Naive thymus-derived CD4-positive, alpha-beta T cell (primary cell): Measurements from ENCODE around the gene PTPRM. TPM values are rescaled to one million over a fixed set of nuclear protein-coding genes. Genes with fewer than 3 reads are reported as not detected.

Experiments
- ATAC-seq: fragments of 150-1000 bp; cut with Tn5 transposase; 2 replicates; pipeline ENCODE4 v1.10.0; 2021; ENCODE audit warnings: mild to moderate bottlenecking, moderate library complexity
- CTCF ChIA-PET: fragments of 350-600 bp; sonication (Branson Sonifier 250); formaldehyde crosslinking; loops from one replicate; lab custom pipeline; 2021; ENCODE audit warnings: antibody characterized with exemption; lab: Charles Lee
- POLR2A ChIA-PET: fragments of 350-600 bp; sonication (Branson Sonifier 250); formaldehyde crosslinking; loops from one replicate; lab custom pipeline; 2021; ENCODE audit warnings: antibody characterized with exemption, inconsistent platforms; lab: Charles Lee
- DNase-seq, 9 donors: peaks; one replicate each; pipeline versions ENCODE4 v3.0.0 to v3.0.0-alpha.2; 2020 to 2022; ENCODE audit warnings: mixed read lengths in 1 of 9
- H3K27ac ChIP-seq: one replicate; pipeline ENCODE4 v1.7.0; 2013; ENCODE audit warnings: mild to moderate bottlenecking, low read depth, low read length, moderate library complexity
- H3K27me3 ChIP-seq, 2 donors: one replicate each; pipeline ENCODE4 v1.7.0; 2013; ENCODE audit warnings: low read length in 2 of 2, mild to moderate bottlenecking in 2 of 2, moderate library complexity in 2 of 2; ENCODE audit not compliant: control insufficient read depth in 2 of 2, insufficient read depth in 2 of 2
- H3K36me3 ChIP-seq, 3 experiments: 1 replicate in 2 of 3; 2 replicates in 1 of 3; pipeline ENCODE4 v1.7.0; 2013; ENCODE audit warnings: low read length in 3 of 3, mild to moderate bottlenecking in 3 of 3, moderate library complexity in 1 of 3; ENCODE audit not compliant: insufficient read depth in 3 of 3, control insufficient read depth in 2 of 3
- H3K4me1 ChIP-seq, 2 donors: one replicate each; pipeline ENCODE4 v1.7.0; 2013; ENCODE audit warnings: low read length in 2 of 2, mild to moderate bottlenecking in 2 of 2, moderate library complexity in 1 of 2; ENCODE audit not compliant: control insufficient read depth in 2 of 2, insufficient read depth in 2 of 2
- H3K4me3 ChIP-seq: 2 replicates; pipeline ENCODE4 v1.7.0; 2013; ENCODE audit warnings: mild to moderate bottlenecking, low read length
- H3K9me3 ChIP-seq, 3 experiments: 1 replicate in 2 of 3; 2 replicates in 1 of 3; pipeline ENCODE4 v1.7.0; 2013; ENCODE audit warnings: low read length in 3 of 3; ENCODE audit not compliant: control insufficient read depth in 2 of 3
- H3K27ac Mint-ChIP-seq, 9 donors: one replicate each; pipeline ENCODE4 v1.8.0; 2020 to 2022; ENCODE audit warnings: mixed read lengths in 9 of 9, mild to moderate bottlenecking in 8 of 9, moderate library complexity in 5 of 9, inconsistent platforms in 2 of 9
- H3K27me3 Mint-ChIP-seq, 5 donors: one replicate each; pipeline ENCODE4 v1.8.0; 2021 to 2022; ENCODE audit warnings: mixed read lengths in 5 of 5, mild to moderate bottlenecking in 1 of 5
- H3K36me3 Mint-ChIP-seq, 5 donors: one replicate each; pipeline ENCODE4 v1.8.0; 2020 to 2022; ENCODE audit warnings: mixed read lengths in 5 of 5, mild to moderate bottlenecking in 3 of 5, inconsistent platforms in 1 of 5
- H3K4me1 Mint-ChIP-seq, 7 donors: one replicate each; pipeline ENCODE4 v1.8.0; 2020 to 2022; ENCODE audit warnings: mixed read lengths in 7 of 7, mild to moderate bottlenecking in 3 of 7, inconsistent platforms in 1 of 7
- H3K4me3 Mint-ChIP-seq, 10 donors: one replicate each; pipeline ENCODE4 v1.8.0; 2020 to 2022; ENCODE audit warnings: mild to moderate bottlenecking in 10 of 10, mixed read lengths in 10 of 10, moderate library complexity in 6 of 10, inconsistent platforms in 2 of 10
- H3K9me3 Mint-ChIP-seq, 11 donors: one replicate each; pipeline ENCODE4 v1.8.0; 2020 to 2022; ENCODE audit warnings: mixed read lengths in 11 of 11, mild to moderate bottlenecking in 4 of 11, inconsistent platforms in 1 of 11, moderate library complexity in 1 of 11
- intact Hi-C, 2 donors: fragments of 100-400 bp; cut with micrococcal nuclease; formaldehyde crosslinking; loops; one replicate each; pipeline ENCODE4 v1.15.1; 2023
- polyA plus RNA-seq, 2 donors: library from polyadenylated mRNA; unstranded; fragments of 300-500 nt; fragmentation: Illumina TruSeq; gene quantifications; one replicate each; pipeline ENCODE4 v1.2.3, GENCODE V29; 2021
- total RNA-seq, 6 experiments: library from RNA in 5 of 6; stranded (reverse) in 5 of 6; gene quantifications; 1 replicate in 5 of 6; 2 replicates in 1 of 6; pipeline ENCODE4 v1.2.3 and lab custom pipeline; 2021 to 2026

Gene PTPRM
- total and polyA plus RNA-seq, 7 experiments from 2014 or later, result 3.8 to 21.2 (median 8.4) TPM

DNA sequence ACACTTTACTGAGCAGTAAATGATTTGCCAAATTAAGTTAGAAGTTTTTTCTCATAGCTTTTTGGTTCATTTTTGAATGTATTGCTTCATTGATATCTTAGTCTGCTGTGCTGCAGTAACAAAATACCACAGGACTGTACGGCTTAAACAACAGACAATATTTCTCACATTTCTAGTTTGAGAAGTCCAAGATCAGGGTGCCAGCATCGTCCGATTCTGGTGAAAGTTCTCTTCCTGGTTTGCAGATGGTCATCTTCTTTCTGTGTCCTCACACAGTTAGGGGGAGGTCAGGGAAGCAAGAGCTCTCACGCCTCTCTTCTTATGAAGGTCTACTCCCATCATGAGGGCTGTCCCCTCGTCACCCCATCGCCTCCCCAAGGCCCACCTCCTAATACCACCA is 325.4 kb downstream of the PTPRM start:
- H3K27ac ChIP-seq, result no peak overlapping the region
- H3K9me3 ChIP-seq, result no peaks in the 10 kb centered on the region
- ATAC-seq (no peak), DNase-seq (no peak)
- Mint-ChIP-seq H3K27ac (no peak overlapping the region), H3K4me3 (no peak overlapping the region), H3K4me1 (no peaks in the 10 kb centered on the region), H3K27me3 (no peaks in the 10 kb centered on the region), H3K36me3 (no peaks in the 10 kb centered on the region), H3K9me3 (peaks cover 0 to 3% (median 0%) of the 10 kb centered on the region in 11 donors)
- H3K27me3 ChIP-seq, result no peaks in the 10 kb centered on the region
- intact Hi-C loops, result no loop called here
- H3K4me3 ChIP-seq, result no peak overlapping the region
- no peaks in the 10 kb centered on the region for H3K36me3 ChIP-seq
- H3K4me1 ChIP-seq, result no peaks in the 10 kb centered on the region
- ChIA-PET CTCF (no interaction called here), POLR2A (no interaction called here)

DNA sequence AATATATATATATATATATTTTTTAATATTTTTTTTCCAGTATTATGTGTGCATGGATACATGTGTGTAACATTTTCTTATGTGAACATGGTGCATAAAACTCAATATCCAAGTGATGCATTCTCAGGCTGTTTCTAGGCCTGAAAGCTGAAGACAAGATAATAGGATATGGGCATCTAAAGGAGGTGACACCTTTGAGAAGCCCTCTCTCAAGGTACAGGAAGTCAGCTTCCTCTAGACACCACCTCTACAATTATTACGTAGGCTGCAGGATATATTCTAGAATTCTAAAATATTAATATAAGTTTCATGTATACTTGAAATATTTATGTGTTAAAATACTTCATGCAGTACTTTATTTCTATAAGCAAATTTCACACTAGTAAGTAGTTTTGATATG is 327.5 kb downstream of the PTPRM start:
- H3K9me3 Mint-ChIP-seq, result peaks cover 0 to 3% (median 0%) of the 10 kb centered on the region in 11 donors
- H3K36me3 ChIP-seq, result no peaks in the 10 kb centered on the region
- ATAC-seq (no peak), DNase-seq (no peak)
- no peaks in the 10 kb centered on the region for H3K27me3 ChIP-seq
- no peaks in the 10 kb centered on the region for H3K4me1 ChIP-seq
- intact Hi-C loops, result no loop called here
- ChIA-PET POLR2A (no interaction called here), CTCF (no interaction called here)
- H3K4me3 Mint-ChIP-seq, result no peak overlapping the region
- H3K4me3 ChIP-seq, result no peak overlapping the region
- H3K4me1 Mint-ChIP-seq, result no peaks in the 10 kb centered on the region
- H3K9me3 ChIP-seq, result no peaks in the 10 kb centered on the region
- no peak overlapping the region for H3K27ac ChIP-seq
- H3K27me3 Mint-ChIP-seq, result no peaks in the 10 kb centered on the region
- H3K27ac Mint-ChIP-seq, result no peak overlapping the region
- H3K36me3 Mint-ChIP-seq, result no peaks in the 10 kb centered on the region

DNA sequence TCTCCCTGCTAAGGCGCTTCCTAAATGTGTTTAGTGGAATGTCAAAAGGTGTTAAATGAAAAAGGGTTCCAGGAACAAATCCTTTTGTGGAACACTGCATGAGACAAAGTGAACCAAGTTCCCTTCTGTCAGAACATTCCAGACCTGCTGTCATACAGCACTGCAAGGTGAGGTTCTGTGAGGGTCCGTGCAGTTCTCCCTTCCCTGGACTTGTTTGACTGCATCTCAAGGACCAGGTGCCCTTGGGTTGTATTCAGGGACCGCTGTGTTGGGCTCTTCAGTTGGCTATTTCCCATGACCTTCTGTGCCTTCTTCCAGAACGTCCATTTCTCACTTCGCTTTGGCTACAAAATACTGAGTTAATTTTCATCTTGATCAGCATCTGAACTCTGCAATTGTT is 328.2 kb downstream of the PTPRM start:
- H3K4me3 ChIP-seq, result no peak overlapping the region
- no peaks in the 10 kb centered on the region for H3K4me1 Mint-ChIP-seq
- H3K4me1 ChIP-seq, result no peaks in the 10 kb centered on the region
- ChIA-PET POLR2A (no interaction called here), CTCF (no interaction called here)
- no peaks in the 10 kb centered on the region for H3K27me3 Mint-ChIP-seq
- H3K27ac ChIP-seq, result no peak overlapping the region
- ATAC-seq, result no peak
- peaks cover 0 to 3% (median 0%) of the 10 kb centered on the region in 11 donors for H3K9me3 Mint-ChIP-seq
- H3K36me3 ChIP-seq, result no peaks in the 10 kb centered on the region
- no peak overlapping the region for H3K4me3 Mint-ChIP-seq
- no peak overlapping the region for H3K27ac Mint-ChIP-seq
- H3K27me3 ChIP-seq, result no peaks in the 10 kb centered on the region
- no peaks in the 10 kb centered on the region for H3K36me3 Mint-ChIP-seq
- no peaks in the 10 kb centered on the region for H3K9me3 ChIP-seq
- no peak for DNase-seq
- intact Hi-C loops, result no loop called here

DNA sequence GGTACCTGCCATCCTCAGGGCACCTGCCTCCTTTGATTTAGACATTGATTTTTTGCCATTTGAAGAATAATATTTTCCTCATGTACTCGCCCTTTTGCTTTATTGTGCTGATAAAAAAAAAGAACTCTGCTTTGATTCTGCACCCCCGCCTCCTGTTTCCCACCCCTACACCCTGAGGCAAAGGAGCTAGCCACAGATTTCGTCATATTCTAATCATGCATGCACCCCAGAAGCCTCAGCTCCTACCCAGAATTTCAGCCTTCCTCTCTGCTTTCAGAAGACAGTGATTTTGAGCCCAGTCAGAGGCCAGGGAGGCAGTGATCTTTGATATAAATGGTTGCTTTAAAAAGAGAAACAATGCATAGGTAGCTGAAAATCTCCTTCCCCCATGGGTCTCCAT is 329.0 kb downstream of the PTPRM start:
- no peaks in the 10 kb centered on the region for H3K36me3 Mint-ChIP-seq
- no peaks in the 10 kb centered on the region for H3K9me3 ChIP-seq
- no peaks in the 10 kb centered on the region for H3K4me1 ChIP-seq
- CTCF ChIA-PET, result no interaction called here
- H3K27ac Mint-ChIP-seq, result no peak overlapping the region
- DNase-seq, result no peak
- no peaks in the 10 kb centered on the region for H3K4me1 Mint-ChIP-seq
- ATAC-seq, result no peak
- H3K4me3 ChIP-seq, result no peak overlapping the region
- no peak overlapping the region for H3K4me3 Mint-ChIP-seq
- POLR2A ChIA-PET, result no interaction called here
- no peak overlapping the region for H3K27ac ChIP-seq
- no peaks in the 10 kb centered on the region for H3K27me3 ChIP-seq
- no peaks in the 10 kb centered on the region for H3K36me3 ChIP-seq
- intact Hi-C loops, result no loop called here
- no peaks in the 10 kb centered on the region for H3K27me3 Mint-ChIP-seq
- peaks cover 0 to 3% (median 0%) of the 10 kb centered on the region in 11 donors for H3K9me3 Mint-ChIP-seq

DNA sequence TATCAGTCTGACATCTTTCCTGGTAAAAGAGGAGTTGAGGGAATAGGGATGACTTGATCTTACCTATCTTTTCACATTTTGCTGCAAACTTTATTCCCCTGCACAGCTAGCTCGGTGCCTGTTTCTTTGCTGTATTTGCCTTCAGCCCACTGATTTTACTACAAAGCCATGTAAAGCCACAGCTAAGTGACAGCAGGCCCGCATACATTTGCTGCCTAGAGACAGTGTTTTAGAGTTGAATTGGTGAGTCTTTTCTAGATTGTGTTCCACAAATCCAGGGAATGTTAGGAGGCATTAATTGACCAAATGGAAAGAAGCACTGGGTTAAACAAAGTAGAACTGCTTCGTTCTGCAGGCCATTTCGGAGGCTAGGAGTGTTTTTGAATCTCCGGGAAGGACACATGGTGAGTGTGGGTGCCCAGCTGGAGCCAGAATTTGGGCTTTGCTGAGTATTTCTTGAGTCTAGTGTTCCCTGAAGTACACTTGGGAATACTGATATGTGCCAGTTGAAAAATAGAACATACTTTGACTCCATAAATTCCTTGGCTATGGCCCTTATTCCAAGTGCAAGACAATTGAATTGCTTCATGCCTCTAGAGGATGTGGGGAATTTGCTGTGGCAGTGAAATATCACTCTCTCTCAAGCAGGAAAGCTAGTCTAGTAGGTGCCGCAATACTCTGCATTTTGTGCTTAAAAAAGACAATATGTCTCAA is 329.8 kb downstream of the PTPRM start:
- H3K9me3 ChIP-seq, result no peaks in the 10 kb centered on the region
- intact Hi-C loops, result no loop called here
- no peak for ATAC-seq

DNA sequence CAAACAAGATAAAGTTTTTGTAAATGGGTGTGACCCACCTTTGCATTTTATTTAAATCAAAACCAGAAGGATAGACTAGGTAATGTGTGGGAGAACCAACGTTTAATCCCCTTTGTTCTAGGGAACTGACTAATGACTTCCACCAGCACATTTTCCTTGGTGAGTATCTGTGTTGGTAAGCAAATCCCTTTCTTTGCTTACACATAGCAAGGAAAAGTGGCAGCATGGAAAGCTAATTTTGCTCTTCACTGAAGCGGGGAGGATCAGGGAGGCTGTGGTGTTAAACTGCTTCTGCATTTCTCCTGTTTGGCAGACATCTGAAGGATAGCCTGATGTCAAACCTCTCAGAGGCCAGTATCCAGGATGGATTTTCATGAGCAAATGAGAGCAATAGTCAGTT is 331.1 kb downstream of the PTPRM start:
- Mint-ChIP-seq H3K4me3 (no peak overlapping the region), H3K9me3 (peaks cover 0 to 7% (median 0%) of the 10 kb centered on the region in 11 donors), H3K27me3 (no peaks in the 10 kb centered on the region), H3K36me3 (no peaks in the 10 kb centered on the region), H3K27ac (no peak overlapping the region), H3K4me1 (no peaks in the 10 kb centered on the region)
- ATAC-seq (no peak), DNase-seq (no peak)
- H3K27me3 ChIP-seq, result no peaks in the 10 kb centered on the region
- no peaks in the 10 kb centered on the region for H3K36me3 ChIP-seq
- H3K4me3 ChIP-seq, result no peak overlapping the region
- H3K9me3 ChIP-seq, result no peaks in the 10 kb centered on the region
- CTCF ChIA-PET, result no interaction called here
- intact Hi-C loops, result no loop called here
- no peak overlapping the region for H3K27ac ChIP-seq
- H3K4me1 ChIP-seq, result no peaks in the 10 kb centered on the region
- POLR2A ChIA-PET, result no interaction called here

More for the DNA sequence above, 329.8 kb downstream of the PTPRM start:
- Histone ChIP-seq H3K4me1 (no peaks in the 10 kb centered on the region), H3K36me3 (no peaks in the 10 kb centered on the region), H3K27me3 (no peaks in the 10 kb centered on the region), H3K4me3 (no peak overlapping the region), H3K27ac (no peak overlapping the region)
- H3K36me3 Mint-ChIP-seq, result no peaks in the 10 kb centered on the region
- ChIA-PET CTCF (no interaction called here), POLR2A (no interaction called here)
- H3K4me1 Mint-ChIP-seq, result no peaks in the 10 kb centered on the region
- H3K27me3 Mint-ChIP-seq, result no peaks in the 10 kb centered on the region
- no peak overlapping the region for H3K27ac Mint-ChIP-seq
- no peak overlapping the region for H3K4me3 Mint-ChIP-seq
- peaks cover 0 to 3% (median 0%) of the 10 kb centered on the region in 11 donors for H3K9me3 Mint-ChIP-seq
- no peak for DNase-seq

DNA sequence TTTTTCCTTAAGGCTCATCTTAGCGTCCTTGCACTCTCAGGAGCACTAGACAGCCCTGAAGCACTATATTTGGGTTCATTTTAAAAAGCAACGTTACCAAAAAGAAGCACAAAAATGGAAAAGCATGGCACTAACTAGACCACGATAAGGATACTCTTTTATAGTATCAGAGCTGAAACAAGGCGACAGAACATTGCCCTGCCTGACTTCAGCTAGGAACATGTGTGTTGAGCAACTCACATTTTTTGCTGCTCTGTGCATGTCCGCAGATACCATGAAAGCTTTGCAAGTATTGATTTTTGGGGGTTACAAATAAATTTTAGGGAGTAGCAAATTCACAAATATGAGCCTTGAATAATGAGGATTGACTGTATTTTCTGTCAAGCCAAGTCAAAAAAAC is 332.0 kb downstream of the PTPRM start:
- H3K4me1 Mint-ChIP-seq, result no peaks in the 10 kb centered on the region
- H3K4me3 Mint-ChIP-seq, result no peak overlapping the region
- DNase-seq (no peak), ATAC-seq (no peak)
- no peaks in the 10 kb centered on the region for H3K36me3 ChIP-seq
- no peaks in the 10 kb centered on the region for H3K27me3 ChIP-seq
- no peak overlapping the region for H3K4me3 ChIP-seq
- no peaks in the 10 kb centered on the region for H3K4me1 ChIP-seq
- intact Hi-C loops, result no loop called here
- no peaks in the 10 kb centered on the region for H3K36me3 Mint-ChIP-seq
- ChIA-PET CTCF (no interaction called here), POLR2A (no interaction called here)
- H3K27me3 Mint-ChIP-seq, result no peaks in the 10 kb centered on the region
- no peak overlapping the region for H3K27ac Mint-ChIP-seq
- no peak overlapping the region for H3K27ac ChIP-seq
- H3K9me3 ChIP-seq, result no peaks in the 10 kb centered on the region
- peaks cover 0 to 7% (median 0%) of the 10 kb centered on the region in 11 donors for H3K9me3 Mint-ChIP-seq
